ENCODE data around the gene BSX.
A peak's percentile ranks its signal among the peaks of the same experiment; 100 is the strongest.

The BSX gene

DNA sequence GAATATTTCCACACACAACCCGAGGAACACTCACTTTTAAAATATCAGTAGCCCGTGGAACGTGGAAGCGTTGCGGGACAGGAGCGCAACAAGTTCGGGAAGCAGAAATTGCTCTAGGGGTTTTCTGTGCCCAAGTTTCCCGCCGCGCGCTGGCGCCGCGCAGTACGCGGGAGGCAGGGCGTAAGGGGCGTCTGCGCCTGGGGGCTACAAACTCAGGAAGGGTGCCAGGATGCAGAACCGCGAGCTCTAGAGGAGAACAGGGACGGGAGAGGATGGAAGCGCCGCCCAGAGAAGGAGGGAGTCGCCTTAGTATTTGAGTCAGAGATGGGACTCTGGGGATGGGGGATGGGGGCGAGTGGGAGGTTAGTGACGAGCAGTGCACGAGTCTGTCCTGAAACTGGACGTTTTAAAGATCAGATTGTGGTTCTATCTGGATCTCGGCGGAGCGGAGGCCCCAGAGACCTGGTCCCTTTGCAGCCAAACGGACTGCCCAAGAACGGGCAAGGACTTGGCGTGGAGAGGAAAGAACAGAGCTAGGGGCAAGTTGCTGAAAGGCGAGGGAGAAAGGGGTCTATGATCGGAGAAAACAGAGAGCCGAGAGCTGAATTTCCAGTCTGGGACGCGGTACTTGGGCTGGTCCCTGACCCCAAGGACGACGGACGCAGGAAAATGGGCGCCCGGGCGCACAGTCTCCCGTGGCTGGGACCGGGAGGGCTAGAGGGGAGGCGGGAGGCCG, 4.7 kb downstream of the BSX start:
- peak; percentile 39 for DNase-seq
- Histone ChIP-seq H3K4me3 (ENCODE audit: low read depth, low read length) (peak overlapping the region; percentile 49), H3K27ac (no peak overlapping the region)

GRCh38 chr11:122976061-122976733, 5.4 kb downstream of the BSX start:
- H3K9me3 ChIP-seq (ENCODE audit: severe bottlenecking): no peaks in the 10 kb centered on the region
- DNase-seq: no peak
- no peaks in the 10 kb centered on the region for H3K36me3 ChIP-seq
- H3K4me3 ChIP-seq (ENCODE audit: low read depth, low read length): peak overlapping the region; percentile 49
- H3K27me3 ChIP-seq (ENCODE audit: insufficient read depth, low read depth, severe bottlenecking): peaks cover 3% of the 10 kb centered on the region
- no peak overlapping the region for H3K27ac ChIP-seq
- no peak for TF ChIP-seq CTCF (IDR thresholded peaks at IDR 0.05; ENCODE audit: low read depth, low read length)

More for the DNA sequence above, 4.7 kb downstream of the BSX start:
- TF ChIP-seq CTCF (IDR thresholded peaks at IDR 0.05; ENCODE audit: low read depth, low read length): no peak
- H3K27me3 ChIP-seq (ENCODE audit: insufficient read depth, low read depth, severe bottlenecking): peaks cover 3% of the 10 kb centered on the region
- no peaks in the 10 kb centered on the region for H3K9me3 ChIP-seq (ENCODE audit: severe bottlenecking)
- H3K36me3 ChIP-seq: no peaks in the 10 kb centered on the region

- Histone ChIP-seq H3K36me3 (no peaks in the 10 kb centered on the region), H3K4me3 (ENCODE audit: low read depth, low read length) (no peak overlapping the region), H3K9me3 (ENCODE audit: severe bottlenecking) (no peaks in the 10 kb centered on the region), H3K27me3 (ENCODE audit: insufficient read depth, low read depth, severe bottlenecking) (no peaks in the 10 kb centered on the region), H3K27ac (no peak overlapping the region)
- DNase-seq: no peak
- TF ChIP-seq CTCF (IDR thresholded peaks at IDR 0.05; ENCODE audit: low read depth, low read length): no peak
These were observed 17.7 kb downstream of the BSX start for GRCh38 chr11:122963961-122964360.

GRCh38 chr11:122954455-122954854, 27.2 kb downstream of the BSX start:
- peak; percentile 50 for DNase-seq
- Histone ChIP-seq H3K9me3 (ENCODE audit: severe bottlenecking) (no peaks in the 10 kb centered on the region), H3K4me3 (ENCODE audit: low read depth, low read length) (no peak overlapping the region), H3K27me3 (ENCODE audit: insufficient read depth, low read depth, severe bottlenecking) (no peaks in the 10 kb centered on the region), H3K27ac (no peak overlapping the region), H3K36me3 (no peaks in the 10 kb centered on the region)
- no peak for TF ChIP-seq CTCF (IDR thresholded peaks at IDR 0.05; ENCODE audit: low read depth, low read length)

- no peaks in the 10 kb centered on the region for H3K27me3 ChIP-seq (ENCODE audit: insufficient read depth, low read depth, severe bottlenecking)
- TF ChIP-seq CTCF (IDR thresholded peaks at IDR 0.05; ENCODE audit: low read depth, low read length): no peak
These were observed 30.4 kb downstream of the BSX start for GRCh38 chr11:122951211-122951610.

More at GRCh38 chr11:122951211-122951610, 30.4 kb downstream of the BSX start:
- no peaks in the 10 kb centered on the region for H3K9me3 ChIP-seq (ENCODE audit: severe bottlenecking)
- H3K27ac ChIP-seq: peak overlapping the region; percentile 35
- peak overlapping the region; percentile 15 for H3K4me3 ChIP-seq (ENCODE audit: low read depth, low read length)
- peak; percentile 33 for DNase-seq
- H3K36me3 ChIP-seq: no peaks in the 10 kb centered on the region
